ENCODE results near the gene ACTMAP. TPM values are rescaled to one million over a fixed set of nuclear protein-coding genes. Genes with fewer than 3 reads are reported as not detected.

Gene ACTMAP
- total and polyA plus RNA-seq, 2 of the 8 experiments (the other 6 are each of a cell fraction or from before 2014, with no cell fraction given): 24.1 to 26.5 TPM

GRCh38 chr19:40724855-40725254 is 25.4 kb downstream of the ACTMAP start (continued):
- no peak for TF ChIP-seq JUN (IDR thresholded peaks at IDR 0.05; ENCODE audit: low read depth, low read length)
- no peak for TF ChIP-seq SAP30 (IDR thresholded peaks at IDR 0.05; ENCODE audit: insufficient read depth, insufficient replicate concordance, low read length)

Data from H1 (cell line).